K562 (cell line): ENCODE results near the gene PDE1C.

Source experiments
- POLR2G ChIP-seq: fragments of 200-400 bp; formaldehyde crosslinking; IDR thresholded peaks from 2 replicates; pipeline ENCODE4 v1.6.1; 2017; ENCODE audit warnings: low read depth, mild to moderate bottlenecking, antibody characterized with exemption, low read length, moderate library complexity
- TF ChIP-seq, protein P1 (sequence below), 3 experiments: IDR thresholded peaks in 2 of 3; conservative IDR thresholded peaks in 1 of 3; 2 replicates each; pipeline ENCODE4 v1.5.1; 2011 to 2012; ENCODE audit warnings: low read length in 3 of 3, mild to moderate bottlenecking in 3 of 3, control low read depth in 2 of 3, improper control_type of control experiment in 1 of 3, inconsistent platforms in 1 of 3, low read depth in 1 of 3, mixed read lengths in 1 of 3, moderate library complexity in 1 of 3; ENCODE audit not compliant: insufficient read depth in 2 of 3

- no peak for TF ChIP-seq POLR2G
- TF ChIP-seq, protein P1, sequence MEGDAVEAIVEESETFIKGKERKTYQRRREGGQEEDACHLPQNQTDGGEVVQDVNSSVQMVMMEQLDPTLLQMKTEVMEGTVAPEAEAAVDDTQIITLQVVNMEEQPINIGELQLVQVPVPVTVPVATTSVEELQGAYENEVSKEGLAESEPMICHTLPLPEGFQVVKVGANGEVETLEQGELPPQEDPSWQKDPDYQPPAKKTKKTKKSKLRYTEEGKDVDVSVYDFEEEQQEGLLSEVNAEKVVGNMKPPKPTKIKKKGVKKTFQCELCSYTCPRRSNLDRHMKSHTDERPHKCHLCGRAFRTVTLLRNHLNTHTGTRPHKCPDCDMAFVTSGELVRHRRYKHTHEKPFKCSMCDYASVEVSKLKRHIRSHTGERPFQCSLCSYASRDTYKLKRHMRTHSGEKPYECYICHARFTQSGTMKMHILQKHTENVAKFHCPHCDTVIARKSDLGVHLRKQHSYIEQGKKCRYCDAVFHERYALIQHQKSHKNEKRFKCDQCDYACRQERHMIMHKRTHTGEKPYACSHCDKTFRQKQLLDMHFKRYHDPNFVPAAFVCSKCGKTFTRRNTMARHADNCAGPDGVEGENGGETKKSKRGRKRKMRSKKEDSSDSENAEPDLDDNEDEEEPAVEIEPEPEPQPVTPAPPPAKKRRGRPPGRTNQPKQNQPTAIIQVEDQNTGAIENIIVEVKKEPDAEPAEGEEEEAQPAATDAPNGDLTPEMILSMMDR (IDR thresholded peaks at IDR 0.05 in 2 of 3, conservative IDR thresholded peaks at IDR 0.05 in 1 of 3; ENCODE audit: insufficient read depth in 2 of 3, low read depth in 1 of 3, low read length in 3 of 3): no peak
Observed at GRCh38 chr7:32092346-32092745, 22.1 kb upstream of the PDE1C start.
